LNCAP (cell line): ENCODE measurements around the gene FANCG.

Experiments
- CTCF ChIP-seq: fragments of 450-650 bp; IDR thresholded peaks from 2 replicates; pipeline ENCODE4 v1.5.1; 2017; ENCODE audit warnings: mild to moderate bottlenecking

The FANCG gene

GRCh38 chr9:35033101-35033500, 46.6 kb downstream of the FANCG start:
- TF ChIP-seq CTCF = no peak

- no peak for TF ChIP-seq CTCF
These were observed 49.9 kb downstream of the FANCG start for GRCh38 chr9:35029852-35030251.

- no peak for TF ChIP-seq CTCF
These were observed 50.5 kb downstream of the FANCG start for GRCh38 chr9:35029241-35029640.

- TF ChIP-seq CTCF = no peak
These were observed 51.4 kb downstream of the FANCG start for GRCh38 chr9:35028341-35028740.

GRCh38 chr9:35027860-35028259, 51.9 kb downstream of the FANCG start:
- TF ChIP-seq CTCF = no peak

- TF ChIP-seq CTCF = no peak
These were observed 52.4 kb downstream of the FANCG start for GRCh38 chr9:35027374-35027773.

GRCh38 chr9:35026671-35027070, 53.1 kb downstream of the FANCG start:
- TF ChIP-seq CTCF = no peak
